Muscle of leg (tissue), 11 donors: Measurements from ENCODE around the gene EVPL. TPM values are rescaled to one million over a fixed set of nuclear protein-coding genes. Genes with fewer than 3 reads are reported as not detected.
"Not testable (repeated sequence)": the region's sequence is repeated elsewhere in the genome, so short reads cannot be mapped to it uniquely, and the experiment has no call there.

Source experiments
- DNase-seq: peaks from one replicate; pipeline ENCODE4 v3.0.0; 2013
- H3K27ac ChIP-seq: one replicate; pipeline ENCODE4 v1.5.1; 2013; ENCODE audit warnings: mild to moderate bottlenecking, low read length, control low read depth
- H3K27me3 ChIP-seq: one replicate; pipeline ENCODE4 v1.6.1; 2013; ENCODE audit warnings: low read length; ENCODE audit not compliant: control insufficient read depth, insufficient read depth
- H3K36me3 ChIP-seq: one replicate; pipeline ENCODE4 v1.6.1; 2013; ENCODE audit warnings: low read length; ENCODE audit not compliant: control insufficient read depth, insufficient read depth
- H3K4me1 ChIP-seq: one replicate; pipeline ENCODE4 v1.6.1; 2013; ENCODE audit warnings: low read length; ENCODE audit not compliant: control insufficient read depth, insufficient read depth
- H3K4me3 ChIP-seq: one replicate; pipeline ENCODE4 v1.5.1; 2013; ENCODE audit warnings: low read length, control low read depth
- H3K9me3 ChIP-seq: replicated peaks from 2 replicates; pipeline ENCODE4 v1.6.1; 2013; ENCODE audit warnings: low read depth, low read length; ENCODE audit not compliant: control insufficient read depth
- WGBS: methylation state at CpG from one replicate; pipeline ENCODE4 v1.1.5; 2013; ENCODE audit warnings: missing lambda C conversion rate; ENCODE audit not compliant: insufficient coverage; 5-methylcytosine and 5-hydroxymethylcytosine counted together
- polyA plus RNA-seq, 8 donors: library from polyadenylated mRNA; unstranded; fragments of 120-200 nt; gene quantifications; one replicate each; pipeline versions ENCODE4 v1.2.1 to v1.2.3, GENCODE V29; 2013; ENCODE audit warnings: inconsistent platforms in 1 of 8, low replicate concordance in 1 of 8; ENCODE audit not compliant: insufficient read length in 8 of 8, insufficient read depth in 1 of 8
- total RNA-seq: library from RNA; stranded (reverse); fragments of 120-200 nt; gene quantifications from one replicate; pipeline ENCODE4 v1.2.4, GENCODE V29; 2013

The EVPL gene
- total and polyA plus RNA-seq, 9 donors = 0.03 to 12.9 (median 0.45) TPM; not detected in 1

DNA sequence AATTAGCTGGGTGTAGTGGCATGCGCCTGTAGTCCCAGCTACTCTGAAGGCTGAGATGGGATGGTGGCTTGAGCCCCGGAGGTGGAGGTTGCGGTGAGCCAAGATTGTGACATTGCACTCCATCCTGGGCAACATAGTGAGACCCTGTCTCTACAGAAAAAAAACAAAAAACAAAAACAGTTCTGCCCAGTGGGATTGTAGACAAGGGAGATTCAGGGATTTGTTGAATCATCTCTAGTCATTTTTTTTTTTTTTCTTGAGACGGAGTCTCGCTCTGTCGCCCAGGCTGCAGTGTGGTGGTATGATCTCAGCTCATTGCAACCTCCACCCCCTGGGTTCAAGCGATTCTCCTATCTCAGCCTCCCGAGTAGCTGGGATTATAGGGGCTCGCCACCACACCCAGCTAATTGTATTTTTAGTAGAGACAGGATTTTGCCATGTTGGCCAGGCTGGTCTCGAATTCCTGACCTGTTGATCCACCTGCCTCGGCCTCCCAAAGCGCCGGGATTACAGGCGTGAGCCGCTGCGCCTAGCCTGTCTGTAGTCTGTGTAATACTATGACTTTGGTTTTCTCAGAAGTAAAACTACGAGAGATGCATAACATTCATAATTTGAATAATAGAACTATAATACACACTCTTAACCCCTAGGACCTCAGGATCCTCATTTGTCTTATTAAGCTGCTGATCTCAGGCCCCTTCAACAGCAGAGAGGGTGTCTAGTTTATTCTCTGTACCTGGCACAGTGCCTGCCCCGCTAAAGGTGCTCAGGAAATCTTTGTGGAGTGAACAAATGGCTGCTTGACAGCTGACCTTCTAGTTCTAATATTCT lies 46.7 kb downstream of the EVPL start:
- H3K9me3 ChIP-seq = no peaks in the 10 kb centered on the region
- DNase-seq = peak; percentile 19
- 85% methylated on average over 4 of the region's 18 CpGs for WGBS
- H3K4me3 ChIP-seq = peak overlapping the region; percentile 91
- no peaks in the 10 kb centered on the region for H3K27me3 ChIP-seq
- H3K36me3 ChIP-seq = peaks cover 8% of the 10 kb centered on the region
- peak overlapping the region; percentile 100 for H3K27ac ChIP-seq
- peaks cover 12% of the 10 kb centered on the region for H3K4me1 ChIP-seq

DNA sequence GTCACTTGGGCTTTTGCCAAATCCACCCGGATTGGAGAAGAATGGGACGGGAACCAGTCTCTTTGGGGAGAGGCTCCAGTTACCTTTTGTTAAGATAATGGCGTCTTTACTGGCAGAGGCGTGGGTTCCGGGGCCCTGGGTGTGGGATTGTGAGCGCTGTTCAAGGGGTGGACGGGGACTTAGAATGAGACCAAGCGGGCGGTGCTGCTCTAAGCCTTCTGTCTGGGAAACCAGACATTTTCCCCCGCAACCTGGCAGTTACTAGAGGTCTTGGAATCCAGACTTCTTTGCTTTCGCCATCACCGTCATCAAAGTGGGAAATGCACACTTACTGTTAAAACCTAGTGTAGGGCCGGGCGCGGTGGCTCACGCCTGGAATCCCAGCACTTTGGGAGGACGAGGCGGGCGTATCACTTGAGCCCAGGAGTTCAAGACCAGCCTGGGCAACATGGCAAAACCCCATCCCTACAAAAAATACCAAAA lies 47.4 kb downstream of the EVPL start:
- peak overlapping the region; percentile 100 for H3K27ac ChIP-seq
- peaks cover 12% of the 10 kb centered on the region for H3K4me1 ChIP-seq
- peak overlapping the region; percentile 91 for H3K4me3 ChIP-seq
- H3K9me3 ChIP-seq = no peaks in the 10 kb centered on the region
- 0% methylated on average over 8 of the region's 19 CpGs for WGBS
- DNase-seq = no peak
- H3K36me3 ChIP-seq = peaks cover 6% of the 10 kb centered on the region
- H3K27me3 ChIP-seq = no peaks in the 10 kb centered on the region

DNA sequence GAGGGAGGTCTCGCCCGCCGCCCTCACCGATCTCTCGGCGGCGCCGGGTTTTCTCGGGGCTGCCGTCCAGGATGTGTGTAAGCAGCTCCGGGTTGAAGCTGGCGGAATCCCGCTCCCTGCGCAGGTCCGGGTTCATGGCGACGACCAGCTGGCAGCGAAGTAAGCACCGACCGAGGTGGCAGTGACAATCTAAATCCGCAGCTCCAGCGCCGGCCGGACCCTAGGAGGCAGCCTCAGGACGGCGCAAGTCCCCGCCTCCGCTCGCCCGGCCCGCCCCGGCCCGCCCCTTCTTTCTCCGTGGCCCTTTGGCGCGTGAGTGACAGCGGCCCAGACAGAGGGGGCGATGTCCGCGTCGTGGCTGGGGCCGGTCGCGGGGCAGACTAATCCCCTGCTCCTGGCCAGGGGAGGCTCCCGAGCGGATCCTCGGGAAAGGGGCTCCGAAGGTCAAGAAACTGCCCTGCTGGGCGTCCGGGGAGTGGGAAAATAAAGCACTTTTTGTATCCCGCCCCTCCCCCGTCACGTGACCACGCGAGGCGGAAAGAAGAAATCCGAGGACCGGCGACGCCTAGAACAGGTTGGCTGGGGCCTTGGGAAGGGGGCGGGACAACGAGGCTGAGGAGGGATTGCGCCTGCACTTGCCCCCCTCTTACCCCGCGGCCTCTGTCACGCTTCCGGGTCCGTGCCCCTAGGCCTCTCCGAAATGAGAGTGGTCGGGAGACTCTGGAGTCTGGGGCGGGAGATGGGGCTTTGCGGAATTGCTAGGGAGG lies 48.0 kb downstream of the EVPL start, which contains the start of the genes ACOX1 and TEN1:
Gene ACOX1, minus strand, starts transcription at position 229 of the 767 bp plus-strand sequence. Its CDS starts 93 bp downstream, at position 136.
Gene TEN1, plus strand, starts transcription at position 303 of the 767 bp plus-strand sequence. CDS start 6,953 bp downstream, outside the sequence.
- WGBS = under 1% methylated on average over 56 of the region's 72 CpGs
- peak; percentile 99 for DNase-seq
- Histone ChIP-seq H3K27ac (peak within 1 kb of the TSS; percentile 100), H3K27me3 (no peaks in the 10 kb centered on the region), H3K36me3 (peaks cover 3% of the 10 kb centered on the region), H3K4me3 (peak within 1 kb of the TSS; percentile 91), H3K4me1 (peaks cover 12% of the 10 kb centered on the region), H3K9me3 (no peaks in the 10 kb centered on the region)

DNA sequence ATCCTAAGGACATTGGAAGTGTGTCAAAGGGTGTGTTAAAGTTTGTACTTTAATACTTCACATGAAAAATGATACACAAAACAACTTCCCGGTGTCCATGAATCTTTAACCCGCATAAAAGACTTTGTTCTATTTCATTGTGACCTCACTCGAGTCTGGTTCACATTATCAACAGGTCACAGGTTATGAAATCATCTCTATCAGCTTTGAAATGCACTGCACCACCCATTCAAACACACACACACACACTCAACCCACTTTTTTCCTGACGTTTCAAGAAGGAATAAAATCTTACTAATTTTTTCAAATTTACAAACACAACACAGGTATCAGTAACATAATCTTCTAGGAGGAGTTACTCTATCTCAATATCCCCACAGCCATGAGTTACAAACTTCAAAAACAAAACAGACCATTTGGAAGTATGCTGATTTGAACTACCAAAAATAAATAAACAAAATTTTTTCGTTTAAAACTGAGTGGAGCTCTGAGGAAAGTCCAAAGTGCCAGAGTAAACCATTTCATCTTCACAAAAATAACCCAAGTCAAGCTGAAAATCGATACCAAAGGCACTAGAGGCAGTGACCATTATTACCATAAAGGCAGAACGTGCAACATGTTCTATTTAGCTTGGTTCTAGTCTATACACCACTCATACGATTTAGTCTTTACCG lies 50.8 kb downstream of the EVPL start:
- Histone ChIP-seq H3K4me3 (no peak overlapping the region), H3K4me1 (peaks cover 12% of the 10 kb centered on the region), H3K36me3 (peaks cover 11% of the 10 kb centered on the region), H3K27me3 (no peaks in the 10 kb centered on the region), H3K27ac (no peak overlapping the region), H3K9me3 (no peaks in the 10 kb centered on the region)
- no peak for DNase-seq
- WGBS = 53% methylated on average over 4 of the region's 9 CpGs

DNA sequence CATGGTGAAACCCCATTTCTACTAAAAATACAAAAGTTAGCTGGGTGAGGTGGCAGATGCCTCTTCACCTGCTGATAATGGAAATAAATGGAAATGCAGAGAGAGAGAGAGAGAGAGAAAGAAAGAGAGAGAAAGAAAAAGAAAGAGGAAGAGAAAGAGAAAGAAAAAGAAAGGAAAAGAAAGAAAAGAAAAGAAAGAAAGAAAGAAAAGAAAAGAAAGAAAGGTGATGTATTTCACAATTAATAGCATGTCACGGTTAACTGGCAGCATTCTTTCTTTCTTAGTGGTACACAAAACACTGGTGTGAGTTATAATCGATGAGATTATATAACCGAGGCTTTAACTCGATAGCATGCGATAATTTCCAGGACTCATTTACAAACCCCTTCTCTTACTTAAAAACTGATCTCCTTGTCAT lies 51.3 kb downstream of the EVPL start:
- no peak overlapping the region for H3K27ac ChIP-seq
- peaks cover 12% of the 10 kb centered on the region for H3K4me1 ChIP-seq
- WGBS = no CpG with 5 or more reads among the region's 5 CpGs
- H3K9me3 ChIP-seq = no peaks in the 10 kb centered on the region
- H3K27me3 ChIP-seq = no peaks in the 10 kb centered on the region
- no peak for DNase-seq
- H3K36me3 ChIP-seq = peaks cover 15% of the 10 kb centered on the region
- H3K4me3 ChIP-seq = no peak overlapping the region

DNA sequence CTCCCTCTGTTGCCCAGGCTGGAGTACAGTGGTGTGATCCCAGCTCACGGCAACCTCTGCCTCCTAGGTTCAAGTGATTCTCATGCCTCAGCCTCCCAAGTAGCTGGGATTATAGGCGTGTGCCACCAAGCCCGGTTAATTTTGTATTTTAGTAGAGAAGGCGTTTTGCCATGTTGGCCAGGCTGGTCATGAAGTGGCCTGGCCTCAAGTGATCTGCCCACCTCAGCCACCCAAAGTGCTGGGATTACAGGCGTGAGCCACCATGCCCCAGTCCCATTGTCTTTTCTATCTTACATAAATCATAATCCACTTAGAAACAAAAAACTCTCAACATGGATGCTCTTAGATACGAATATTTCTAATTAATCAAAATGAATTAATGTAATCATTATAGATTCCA lies 51.9 kb downstream of the EVPL start:
- H3K4me1 ChIP-seq, H3K27ac ChIP-seq, H3K4me3 ChIP-seq, H3K27me3 ChIP-seq, H3K9me3 ChIP-seq, DNase-seq: not testable (repeated sequence)
- peaks cover 18% of the 10 kb centered on the region for H3K36me3 ChIP-seq
- WGBS = 94% methylated on average over 3 of the region's 6 CpGs

DNA sequence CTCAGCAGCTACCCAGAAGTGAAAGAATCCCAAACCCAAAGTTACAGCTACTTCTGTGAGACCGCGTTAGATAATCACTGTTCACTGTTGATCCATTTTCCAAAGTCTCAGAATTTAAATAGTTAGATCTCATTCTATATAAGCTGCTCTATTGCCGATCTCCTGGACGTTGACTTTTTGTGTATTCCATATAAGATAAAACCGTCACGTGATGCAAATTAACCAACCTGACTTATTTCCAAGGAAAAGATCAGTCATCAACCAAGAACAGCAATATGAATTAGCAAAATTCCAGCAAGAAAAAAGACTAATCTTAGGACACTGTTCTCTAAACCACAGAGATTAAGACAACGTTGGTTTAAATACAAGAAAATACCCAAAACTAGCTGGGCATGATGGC lies 56.5 kb downstream of the EVPL start:
- H3K36me3 ChIP-seq = peaks cover 20% of the 10 kb centered on the region

DNA sequence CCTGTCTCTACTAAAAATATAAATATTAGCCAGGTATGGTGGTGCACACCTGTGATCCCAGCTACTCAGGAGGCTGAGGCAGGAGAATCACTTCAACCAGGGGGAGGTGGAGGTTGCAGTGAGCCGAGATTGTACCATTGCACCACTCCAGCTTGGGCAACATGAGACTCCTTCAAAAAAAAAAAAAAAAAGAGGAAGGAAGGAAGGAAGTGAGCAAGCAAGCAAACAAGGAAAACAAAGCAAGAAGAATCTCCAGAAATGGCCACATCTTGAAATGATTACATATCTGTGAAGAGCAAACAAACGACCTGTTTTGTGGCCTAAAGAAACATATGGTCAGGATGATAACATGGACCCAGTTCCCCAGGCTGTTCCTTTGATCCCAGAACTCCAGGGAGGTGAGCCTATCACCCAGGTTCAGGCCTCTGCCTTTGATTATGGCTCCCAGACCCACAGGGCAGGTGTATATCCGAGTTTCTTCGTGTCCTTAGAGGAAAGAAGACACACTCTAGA lies 57.0 kb downstream of the EVPL start:
- Histone ChIP-seq H3K27ac (no peak overlapping the region), H3K9me3 (no peaks in the 10 kb centered on the region), H3K36me3 (peaks cover 20% of the 10 kb centered on the region), H3K4me1 (no peaks in the 10 kb centered on the region), H3K4me3 (no peak overlapping the region), H3K27me3 (no peaks in the 10 kb centered on the region)
- 14% methylated on average over 1 of the region's 4 CpGs for WGBS
- no peak for DNase-seq

More for the DNA sequence above, 56.5 kb downstream of the EVPL start:
- Histone ChIP-seq H3K4me3 (no peak overlapping the region), H3K4me1 (no peaks in the 10 kb centered on the region), H3K9me3 (no peaks in the 10 kb centered on the region), H3K27ac (no peak overlapping the region), H3K27me3 (no peaks in the 10 kb centered on the region)
- WGBS = no CpG with 5 or more reads among the region's 7 CpGs
- no peak for DNase-seq

DNA sequence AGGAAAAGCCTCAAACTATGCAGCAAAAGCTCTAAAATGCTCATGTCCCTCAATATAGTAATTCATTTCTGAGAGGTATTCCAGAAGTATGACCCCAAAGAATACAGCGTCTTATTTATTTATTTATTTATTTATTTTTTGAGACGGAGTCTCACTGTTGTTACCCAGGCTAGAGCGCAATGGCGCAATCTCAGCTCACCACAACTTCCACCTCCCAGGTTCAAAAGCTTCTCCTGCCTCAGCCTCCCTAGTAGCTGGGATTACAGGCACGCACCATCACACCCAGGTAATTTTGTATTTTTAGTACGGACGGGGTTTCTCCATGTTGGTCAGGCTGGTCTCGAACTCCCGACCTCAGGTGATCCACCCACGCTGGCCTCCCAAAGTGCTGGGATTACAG lies 58.1 kb downstream of the EVPL start:
- not testable (repeated sequence) for DNase-seq, H3K4me1 ChIP-seq, H3K27me3 ChIP-seq, H3K9me3 ChIP-seq, H3K27ac ChIP-seq, H3K4me3 ChIP-seq
- WGBS = no CpG with 5 or more reads among the region's 10 CpGs
- peaks cover 20% of the 10 kb centered on the region for H3K36me3 ChIP-seq
